ENCODE measurements around the gene CAMK2B. TPM values are rescaled to one million over a fixed set of nuclear protein-coding genes. Genes with fewer than 3 reads are reported as not detected.

CAMK2B gene
- polyA plus RNA-seq, 3 donors = 0.13 TPM; not detected in 2

DNA sequence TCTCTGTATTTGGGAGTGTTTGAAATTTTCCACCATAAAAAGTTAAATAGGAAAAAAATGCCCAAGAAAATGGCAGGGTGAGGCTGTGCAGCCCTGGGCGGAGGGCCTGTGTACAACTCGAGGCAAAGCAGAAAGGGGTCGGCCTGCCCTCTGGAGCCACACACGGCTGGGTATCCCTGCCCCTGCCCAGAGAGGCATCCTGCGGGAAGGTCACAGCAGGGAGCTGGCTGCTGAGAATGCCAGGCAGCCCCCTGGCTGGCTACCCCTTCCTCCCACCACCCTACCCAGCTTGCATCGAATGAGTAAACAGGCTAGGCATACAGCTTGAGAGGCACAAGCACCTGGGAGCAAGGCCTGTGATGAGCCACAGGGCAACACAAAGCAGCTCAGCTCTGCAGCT is 46.1 kb downstream of the CAMK2B start:
- Mint-ChIP-seq H3K4me3 (no peak overlapping the region), H3K27me3 (ENCODE audit: low read depth in 3 of 3) (peaks cover 0 to 5% (median 1%) of the 10 kb centered on the region in 3 donors), H3K9me3 (peaks cover 0 to 3% (median 0%) of the 10 kb centered on the region in 7 donors), H3K4me1 (no peaks in the 10 kb centered on the region), H3K36me3 (no peaks in the 10 kb centered on the region), H3K27ac (peak overlapping the region in 1 of 7 donors; percentile 48)
- H3K27ac ChIP-seq (ENCODE audit: low read depth in 1 of 2, low read length in 2 of 2) = no peak overlapping the region
- H2AFZ ChIP-seq (ENCODE audit: insufficient read depth, low read depth, low read length, poor library complexity, severe bottlenecking) = no peak overlapping the region
- no peaks in the 10 kb centered on the region for H3K36me3 ChIP-seq (replicated peaks in 1 of 2; ENCODE audit: control insufficient read depth in 1 of 2, insufficient read depth in 2 of 2, low read length in 2 of 2)
- H3K79me2 ChIP-seq (ENCODE audit: insufficient read depth, low read length) = no peaks in the 10 kb centered on the region
- H3K4me3 ChIP-seq (replicated peaks in 1 of 3; ENCODE audit: low read depth in 2 of 3, low read length in 3 of 3) = no peak overlapping the region
- no peaks in the 10 kb centered on the region for H4K20me1 ChIP-seq (ENCODE audit: insufficient read depth, low read length)
- H3K27me3 ChIP-seq (ENCODE audit: control insufficient read depth in 2 of 2, insufficient read depth in 2 of 2, low read length in 2 of 2) = no peaks in the 10 kb centered on the region
- H3K9ac ChIP-seq (ENCODE audit: insufficient read depth, low read length, poor library complexity, severe bottlenecking) = no peak overlapping the region
- H3K9me3 ChIP-seq (replicated peaks in 1 of 2; ENCODE audit: control insufficient read depth in 1 of 2, insufficient read depth in 1 of 2, low read length in 2 of 2) = no peaks in the 10 kb centered on the region
- TF ChIP-seq CTCF (IDR thresholded peaks at IDR 0.05) = no peak
- no peaks in the 10 kb centered on the region for H3K4me1 ChIP-seq (ENCODE audit: control insufficient read depth in 1 of 2, insufficient read depth in 2 of 2, low read length in 2 of 2)
- 97% methylated on average over 6 of the region's 6 CpGs for WGBS (ENCODE audit: insufficient coverage)
- no peak overlapping the region for H3K4me2 ChIP-seq (replicated peaks; ENCODE audit: extremely low read depth, low read length, poor library complexity, severe bottlenecking)
- no peak for DNase-seq
- intact Hi-C loops (cut with micrococcal nuclease) = no loop called here

- Mint-ChIP-seq H3K27ac (no peak overlapping the region), H3K4me1 (no peaks in the 10 kb centered on the region), H3K9me3 (no peaks in the 10 kb centered on the region), H3K4me3 (no peak overlapping the region), H3K27me3 (ENCODE audit: low read depth in 3 of 3) (peaks cover 0 to 5% (median 3%) of the 10 kb centered on the region in 3 donors), H3K36me3 (no peaks in the 10 kb centered on the region)
- H3K9me3 ChIP-seq (replicated peaks in 1 of 2; ENCODE audit: control insufficient read depth in 1 of 2, insufficient read depth in 1 of 2, low read length in 2 of 2) = no peaks in the 10 kb centered on the region
- 72% methylated on average over 8 of the region's 9 CpGs for WGBS (ENCODE audit: insufficient coverage)
- H3K79me2 ChIP-seq (ENCODE audit: insufficient read depth, low read length) = no peaks in the 10 kb centered on the region
- TF ChIP-seq CTCF (IDR thresholded peaks at IDR 0.05) = no peak
- H3K4me1 ChIP-seq (ENCODE audit: control insufficient read depth in 1 of 2, insufficient read depth in 2 of 2, low read length in 2 of 2) = no peaks in the 10 kb centered on the region
- intact Hi-C loops (cut with micrococcal nuclease) = no loop called here
- H2AFZ ChIP-seq (ENCODE audit: insufficient read depth, low read depth, low read length, poor library complexity, severe bottlenecking) = no peak overlapping the region
- no peak overlapping the region for H3K27ac ChIP-seq (ENCODE audit: low read depth in 1 of 2, low read length in 2 of 2)
- no peak for DNase-seq
- H3K4me3 ChIP-seq (replicated peaks in 1 of 3; ENCODE audit: low read depth in 2 of 3, low read length in 3 of 3) = no peak overlapping the region
- no peaks in the 10 kb centered on the region for H3K27me3 ChIP-seq (ENCODE audit: control insufficient read depth in 2 of 2, insufficient read depth in 2 of 2, low read length in 2 of 2)
- no peak overlapping the region for H3K4me2 ChIP-seq (replicated peaks; ENCODE audit: extremely low read depth, low read length, poor library complexity, severe bottlenecking)
- no peaks in the 10 kb centered on the region for H4K20me1 ChIP-seq (ENCODE audit: insufficient read depth, low read length)
- H3K36me3 ChIP-seq (replicated peaks in 1 of 2; ENCODE audit: control insufficient read depth in 1 of 2, insufficient read depth in 2 of 2, low read length in 2 of 2) = no peaks in the 10 kb centered on the region
- H3K9ac ChIP-seq (ENCODE audit: insufficient read depth, low read length, poor library complexity, severe bottlenecking) = no peak overlapping the region
These were observed 46.8 kb downstream of the CAMK2B start for GRCh38 chr7:44278451-44279161.

All from CD14-positive monocyte (primary cell).